GM12878 (cell line): ENCODE results near the gene CHKA. TPM values are rescaled to one million over a fixed set of nuclear protein-coding genes. Genes with fewer than 3 reads are reported as not detected.

Experiments used
- ATAC-seq: fragments of 200-7000 bp; cut with Tn5 transposase; 3 replicates; pipeline ENCODE4 v1.9.1; 2020; ENCODE audit warnings: mild to moderate bottlenecking, moderate library complexity
- BruUV-seq: library from RNA; stranded (reverse); fragments of 400-500 nt; replicated peaks from 2 replicates; lab custom pipeline; 2021; lab: Mats Ljungman, UMichigan
- CTCF ChIA-PET: fragments of 300-600 bp; sonication (Branson Sonifier 250); formaldehyde crosslinking; extraction: SDS; loops from one replicate; lab custom pipeline; 2021; ENCODE audit warnings: inconsistent platforms; lab: Yijun Ruan, JAX
- POLR2A ChIA-PET: fragments of 350-600 bp; formaldehyde crosslinking; extraction: SDS; loops from one replicate; lab custom pipeline; 2021; ENCODE audit warnings: inconsistent platforms; lab: Charles Lee
- RAD21 ChIA-PET: fragments of 300-600 bp; sonication (Branson Sonifier 250); formaldehyde crosslinking; loops from one replicate; lab custom pipeline; 2023; ENCODE audit warnings: antibody characterized with exemption; ENCODE audit not compliant: unreplicated experiment; lab: Charles Lee
- SMC1A ChIA-PET: fragments of 300-600 bp; sonication (Branson Sonifier 250); formaldehyde crosslinking; loops from one replicate; lab custom pipeline; 2023; ENCODE audit not compliant: unreplicated experiment, uncharacterized antibody; lab: Charles Lee
- DNase-seq: peaks from one replicate; pipeline ENCODE4 v3.0.0-alpha.2; 2011; ENCODE audit warnings: low read depth, low spot score
- FAIRE-seq: peaks from 3 replicates; lab custom pipeline; 2011; peaks lifted over from hg19 to GRCh38; lab: Jason Lieb, UNC
- H2AFZ ChIP-seq: 2 replicates; pipeline ENCODE4 v1.6.0; 2011; ENCODE audit warnings: low read depth, low read length, control low read depth; ENCODE audit not compliant: control insufficient read depth
- H3K27ac ChIP-seq: 2 replicates; pipeline ENCODE4 v1.5.1; 2011; ENCODE audit warnings: control low read depth; ENCODE audit not compliant: control insufficient read depth, insufficient read depth
- H3K27me3 ChIP-seq, 2 experiments: replicated peaks in 1 of 2; 2 replicates each; pipeline versions ENCODE4 v1.6.0 to v1.6.1; 2011; ENCODE audit warnings: low read length in 1 of 2; ENCODE audit not compliant: control insufficient read depth in 2 of 2, insufficient read depth in 2 of 2
- H3K36me3 ChIP-seq, 2 experiments: 2 replicates each; pipeline ENCODE4 v1.5.1; 2011; ENCODE audit warnings: low read length in 1 of 2; ENCODE audit not compliant: control insufficient read depth in 2 of 2, insufficient read depth in 2 of 2
- H3K4me1 ChIP-seq: 2 replicates; pipeline ENCODE4 v1.6.1; 2011; ENCODE audit warnings: mild to moderate bottlenecking, low read length, moderate library complexity, mixed read lengths; ENCODE audit not compliant: control insufficient read depth, insufficient read depth
- H3K4me2 ChIP-seq: 2 replicates; pipeline ENCODE4 v1.6.0; 2011; ENCODE audit warnings: control low read depth; ENCODE audit not compliant: control insufficient read depth, insufficient read depth
- H3K4me3 ChIP-seq: fragments of 200-600 bp; sonication (generic); 2 replicates; pipeline ENCODE4 v1.5.1; 2016
- H3K79me2 ChIP-seq: 2 replicates; pipeline ENCODE4 v1.6.0; 2011; ENCODE audit warnings: low read length; ENCODE audit not compliant: control insufficient read depth, insufficient read depth
- H3K9ac ChIP-seq: 2 replicates; pipeline ENCODE4 v1.8.0; 2011; ENCODE audit warnings: low read length, control low read depth, mixed read lengths; ENCODE audit not compliant: control insufficient read depth, insufficient read depth
- H3K9me3 ChIP-seq: replicated peaks from 3 replicates; pipeline ENCODE4 v1.5.1; 2011; ENCODE audit warnings: mild to moderate bottlenecking, low read length; ENCODE audit not compliant: control insufficient read depth, insufficient read depth
- H4K20me1 ChIP-seq: 2 replicates; pipeline ENCODE4 v1.6.0; 2011; ENCODE audit not compliant: control insufficient read depth, insufficient read depth
- FOXM1 ChIP-seq: IDR thresholded peaks from 2 replicates; pipeline ENCODE4 v1.6.1; 2012; ENCODE audit warnings: low read depth, mild to moderate bottlenecking, inconsistent platforms, low read length, moderate library complexity
- POU2F2 ChIP-seq: IDR thresholded peaks from 3 replicates; pipeline ENCODE4 v1.6.1; 2011; ENCODE audit warnings: low read depth, mild to moderate bottlenecking, low read length, borderline replicate concordance
- SMAD5 ChIP-seq: IDR thresholded peaks from 2 replicates; pipeline ENCODE4 v1.6.1; 2016; ENCODE audit warnings: antibody characterized with exemption, low read depth
- WGBS: methylation state at CpG from one replicate; pipeline ENCODE4 v1.1.6; 2016; ENCODE audit warnings: low lambda C conversion rate; ENCODE audit not compliant: insufficient replicate concordance, insufficient coverage; ENCODE audit errors: missing lambda C conversion rate; 5-methylcytosine and 5-hydroxymethylcytosine counted together
- in situ Hi-C: fragments of 300-500 bp; cut with MboI; formaldehyde crosslinking; loops from 9 replicates; pipeline ENCODE4 v1.14.3; 2018; ENCODE audit warnings: mixed read lengths
- intact Hi-C: fragments of 100-400 bp; cut with micrococcal nuclease; formaldehyde crosslinking; loops from one replicate; pipeline ENCODE4 v1.14.2; 2022; ENCODE audit not compliant: unreplicated experiment
- polyA plus RNA-seq, 11 experiments: library from polyadenylated mRNA; depleted of rRNA in 4 of 11; unstranded in 6 of 11; stranded (reverse) in 5 of 11; fragments of >200 nt; fragmentation: Nextera tagmentation in 4 of 11; fragmentation: Illumina TruSeq in 1 of 11; extraction: Ambion mirVana in 4 of 11; extraction: Trizol in 1 of 11; gene quantifications; 1 replicate in 1 of 11; 2 replicates in 10 of 11; pipeline versions ENCODE4 v1.2.1 to v1.2.3, GENCODE V29; 2011 to 2016; ENCODE audit warnings: inconsistent platforms in 2 of 11, missing spikeins in 2 of 11, low read depth in 1 of 11
- total RNA-seq, 4 experiments: library from RNA; depleted of rRNA in 3 of 4; stranded (reverse); fragments of >200 nt in 3 of 4; fragmentation: Illumina TruSeq in 1 of 4; extraction: Trizol in 1 of 4; gene quantifications; 2 replicates each; pipeline versions ENCODE4 v1.2.1 to v1.2.3, GENCODE V29; 2013 to 2021
- TF ChIP-seq, protein P1 (sequence below): IDR thresholded peaks from 2 replicates; pipeline ENCODE4 v1.6.1; 2012; ENCODE audit warnings: improper control_type of control experiment, low read depth, low read length; ENCODE audit not compliant: insufficient replicate concordance

Gene CHKA
- total and polyA plus RNA-seq, 10 of the 15 experiments (the other 5 are each of a cell fraction or from before 2014, with no cell fraction given) = 5.2 to 29.2 (median 21.2) TPM

DNA sequence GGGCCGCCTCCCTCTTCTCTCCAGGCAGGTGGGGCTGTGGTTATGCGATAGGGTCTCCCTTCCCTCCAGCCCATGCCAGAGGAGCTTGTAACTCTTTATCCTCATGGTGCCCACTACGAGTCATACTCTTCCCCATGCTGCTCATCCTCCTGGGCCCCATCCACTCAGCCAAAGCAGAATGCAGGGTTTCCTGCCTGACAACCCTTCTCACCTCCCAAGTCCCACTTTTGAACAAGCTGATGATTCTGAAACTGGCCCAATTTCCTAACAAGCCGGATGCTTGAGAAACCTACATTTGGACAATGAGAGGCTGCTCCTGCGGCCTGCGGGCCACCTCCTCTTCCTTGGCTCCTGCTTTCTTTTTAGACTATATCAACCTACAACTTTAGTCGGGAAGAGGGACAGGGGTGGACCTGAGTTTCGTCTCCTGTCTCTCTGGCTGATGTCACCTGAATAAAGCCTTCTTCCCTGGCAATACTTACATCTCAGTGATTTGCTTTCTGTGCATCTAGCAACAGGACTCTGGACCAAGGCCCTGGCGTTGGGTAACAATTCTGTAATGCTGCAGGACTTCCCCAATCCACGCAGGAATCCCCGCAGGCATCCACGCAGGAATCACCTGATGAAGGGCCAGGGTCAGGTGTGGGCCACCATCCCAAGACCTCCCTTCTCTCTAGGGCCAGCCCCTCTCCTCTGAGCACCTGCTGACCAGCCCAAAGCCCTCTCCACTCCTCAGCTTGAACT lies 92.2 kb downstream of the CHKA start:
- 69% methylated on average over 12 of the region's 12 CpGs for WGBS
- DNase-seq = no peak
- TF ChIP-seq SMAD5 = no peak
- TF ChIP-seq FOXM1 = no peak
- TF ChIP-seq, protein P1, sequence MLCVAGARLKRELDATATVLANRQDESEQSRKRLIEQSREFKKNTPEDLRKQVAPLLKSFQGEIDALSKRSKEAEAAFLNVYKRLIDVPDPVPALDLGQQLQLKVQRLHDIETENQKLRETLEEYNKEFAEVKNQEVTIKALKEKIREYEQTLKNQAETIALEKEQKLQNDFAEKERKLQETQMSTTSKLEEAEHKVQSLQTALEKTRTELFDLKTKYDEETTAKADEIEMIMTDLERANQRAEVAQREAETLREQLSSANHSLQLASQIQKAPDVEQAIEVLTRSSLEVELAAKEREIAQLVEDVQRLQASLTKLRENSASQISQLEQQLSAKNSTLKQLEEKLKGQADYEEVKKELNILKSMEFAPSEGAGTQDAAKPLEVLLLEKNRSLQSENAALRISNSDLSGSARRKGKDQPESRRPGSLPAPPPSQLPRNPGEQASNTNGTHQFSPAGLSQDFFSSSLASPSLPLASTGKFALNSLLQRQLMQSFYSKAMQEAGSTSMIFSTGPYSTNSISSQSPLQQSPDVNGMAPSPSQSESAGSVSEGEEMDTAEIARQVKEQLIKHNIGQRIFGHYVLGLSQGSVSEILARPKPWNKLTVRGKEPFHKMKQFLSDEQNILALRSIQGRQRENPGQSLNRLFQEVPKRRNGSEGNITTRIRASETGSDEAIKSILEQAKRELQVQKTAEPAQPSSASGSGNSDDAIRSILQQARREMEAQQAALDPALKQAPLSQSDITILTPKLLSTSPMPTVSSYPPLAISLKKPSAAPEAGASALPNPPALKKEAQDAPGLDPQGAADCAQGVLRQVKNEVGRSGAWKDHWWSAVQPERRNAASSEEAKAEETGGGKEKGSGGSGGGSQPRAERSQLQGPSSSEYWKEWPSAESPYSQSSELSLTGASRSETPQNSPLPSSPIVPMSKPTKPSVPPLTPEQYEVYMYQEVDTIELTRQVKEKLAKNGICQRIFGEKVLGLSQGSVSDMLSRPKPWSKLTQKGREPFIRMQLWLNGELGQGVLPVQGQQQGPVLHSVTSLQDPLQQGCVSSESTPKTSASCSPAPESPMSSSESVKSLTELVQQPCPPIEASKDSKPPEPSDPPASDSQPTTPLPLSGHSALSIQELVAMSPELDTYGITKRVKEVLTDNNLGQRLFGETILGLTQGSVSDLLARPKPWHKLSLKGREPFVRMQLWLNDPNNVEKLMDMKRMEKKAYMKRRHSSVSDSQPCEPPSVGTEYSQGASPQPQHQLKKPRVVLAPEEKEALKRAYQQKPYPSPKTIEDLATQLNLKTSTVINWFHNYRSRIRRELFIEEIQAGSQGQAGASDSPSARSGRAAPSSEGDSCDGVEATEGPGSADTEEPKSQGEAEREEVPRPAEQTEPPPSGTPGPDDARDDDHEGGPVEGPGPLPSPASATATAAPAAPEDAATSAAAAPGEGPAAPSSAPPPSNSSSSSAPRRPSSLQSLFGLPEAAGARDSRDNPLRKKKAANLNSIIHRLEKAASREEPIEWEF = no peak
- TF ChIP-seq POU2F2 = no peak
- ChIA-PET POLR2A (interaction anchor here (0.6 to 1.2 kb wide), 2 partner anchors 12 to 377 kb away, joined by 3 to 4 read pairs; no protein-coding TSS in a partner anchor), SMC1A (no interaction called here), RAD21 (interaction anchor here (1.4 kb wide), 1 partner anchor 19 kb away, joined by 3 read pairs; the partner anchor contains the start of gene ALDH3B1), CTCF (no interaction called here)
- H3K4me1 ChIP-seq = peaks cover 17% of the 10 kb centered on the region
- H3K9ac ChIP-seq = peak overlapping the region; percentile 75; the same call in 1 of the 2 replicates
- peak overlapping the region; percentile 95 for H3K4me2 ChIP-seq
- H2AFZ ChIP-seq = no peak overlapping the region
- intact Hi-C loops = loop anchor here (10.0 kb wide), 1 partner anchor 426 kb away; no protein-coding TSS in a partner anchor
- no peak overlapping the region for H3K27ac ChIP-seq
- no peak for ATAC-seq
- FAIRE-seq = no peak
- no peaks in the 10 kb centered on the region for H3K9me3 ChIP-seq
- in situ Hi-C loops = no loop called here
- peaks cover 18% of the 10 kb centered on the region for H3K79me2 ChIP-seq
- BruUV-seq = no TSS peak
- H3K36me3 ChIP-seq = peaks cover 2 to 4% of the 10 kb centered on the region in 2 experiments; a peak in 3 of 4 replicates
- H3K4me3 ChIP-seq = no peak overlapping the region
- no peaks in the 10 kb centered on the region for H3K27me3 ChIP-seq
- no peaks in the 10 kb centered on the region for H4K20me1 ChIP-seq
